HG02759 (cell line): ENCODE measurements around the gene CIDEC.

Experiments
- ATAC-seq: cut with Tn5 transposase; IDR thresholded peaks from one replicate; pipeline ENCODE4 v1.9.1; 2021; ENCODE audit warnings: mild to moderate bottlenecking, moderate library complexity; ENCODE audit not compliant: unreplicated experiment

Gene CIDEC

DNA sequence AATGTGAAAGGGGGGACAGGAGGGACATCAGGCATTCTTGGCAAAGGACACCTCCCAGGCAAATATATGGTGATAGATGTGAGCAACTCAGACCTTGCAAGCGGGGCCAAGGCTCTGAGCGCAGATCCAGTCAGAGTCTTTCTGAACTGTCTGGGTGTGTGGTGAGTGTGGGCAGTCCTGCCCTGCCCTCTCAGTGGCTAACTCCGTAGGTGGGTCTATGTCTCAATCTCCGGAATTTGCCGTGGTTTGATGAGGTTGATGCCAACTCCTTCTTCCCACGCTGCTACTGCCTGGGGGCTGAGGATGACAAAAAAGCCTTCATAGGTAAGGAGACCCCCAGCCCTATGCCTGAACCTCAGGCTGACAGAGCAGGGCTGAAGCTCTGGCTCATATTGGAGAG lies 62.6 kb downstream of the CIDEC start:
- ATAC-seq: no peak
